GM18951 (cell line): ENCODE results near the gene PPM1N.

Source experiments
- POLR2A ChIP-seq: IDR thresholded peaks from 4 replicates; pipeline ENCODE4 v1.6.1; 2011; ENCODE audit warnings: mild to moderate bottlenecking; ENCODE audit not compliant: insufficient read length, insufficient read depth; ENCODE audit errors: extremely low read depth
- in situ Hi-C: fragments of 300-500 bp; cut with MboI; formaldehyde crosslinking; loops from one replicate; pipeline ENCODE4 v1.12.0; 2022; ENCODE audit warnings: low sequenced_read_pairs, mixed read lengths, inconsistent platforms; ENCODE audit not compliant: unreplicated experiment

The PPM1N gene

DNA sequence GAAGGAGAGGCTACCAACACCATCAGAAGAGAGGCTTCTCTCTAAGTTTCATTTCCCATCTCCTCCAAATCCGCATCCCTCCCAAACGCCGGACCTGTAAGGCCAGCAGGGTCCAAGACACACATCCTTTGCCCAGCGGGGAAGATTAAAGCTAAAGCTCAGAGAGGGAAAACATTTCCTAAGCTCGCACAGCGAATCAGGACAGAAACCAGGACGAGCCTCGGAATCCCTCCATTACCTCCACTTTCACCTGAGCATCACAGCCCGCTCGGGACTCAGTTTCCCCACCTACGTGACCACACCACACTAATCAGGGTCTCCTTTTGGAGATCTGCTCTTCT lies 31.2 kb upstream of the PPM1N start:
- in situ Hi-C loops: no loop called here
- no peak for TF ChIP-seq POLR2A

DNA sequence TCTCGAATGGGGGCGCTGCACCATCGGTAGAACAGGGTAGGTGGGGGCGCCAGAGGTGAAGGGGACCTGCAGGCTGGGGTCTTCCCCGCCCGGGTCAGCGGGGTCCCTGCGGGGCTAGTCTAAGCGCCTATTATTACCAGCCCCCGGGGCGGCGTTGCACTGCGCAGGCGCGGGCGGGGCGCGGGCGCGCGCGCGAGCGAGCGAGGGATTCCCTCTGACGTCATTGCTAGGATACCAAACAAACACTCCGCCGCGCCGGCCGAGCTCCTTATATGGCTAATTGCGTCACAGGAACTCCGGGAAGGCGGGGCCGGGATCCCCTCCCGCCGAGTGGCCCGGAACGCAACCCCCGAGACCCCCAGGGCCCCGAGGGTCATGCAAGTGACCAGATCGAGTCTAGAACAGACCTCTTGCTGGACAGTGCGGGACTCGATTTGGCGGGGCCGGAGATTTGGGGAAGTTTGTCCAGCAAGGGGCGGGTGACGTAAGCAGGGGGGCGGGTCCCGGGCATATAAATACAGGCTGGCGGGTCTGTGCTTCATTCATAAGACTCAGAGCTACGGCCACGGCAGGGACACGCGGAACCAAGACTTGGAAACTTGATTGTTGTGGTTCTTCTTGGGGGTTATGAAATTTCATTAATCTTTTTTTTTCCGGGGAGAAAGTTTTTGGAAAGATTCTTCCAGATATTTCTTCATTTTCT lies 30.6 kb upstream of the PPM1N start, which contains the start of gene FOSB:
TSS of gene FOSB (plus strand) at position 541 of the 703 bp plus-strand sequence. CDS start 591 bp downstream, outside the sequence.
- peak; percentile 43 for TF ChIP-seq POLR2A
- in situ Hi-C loops: no loop called here

DNA sequence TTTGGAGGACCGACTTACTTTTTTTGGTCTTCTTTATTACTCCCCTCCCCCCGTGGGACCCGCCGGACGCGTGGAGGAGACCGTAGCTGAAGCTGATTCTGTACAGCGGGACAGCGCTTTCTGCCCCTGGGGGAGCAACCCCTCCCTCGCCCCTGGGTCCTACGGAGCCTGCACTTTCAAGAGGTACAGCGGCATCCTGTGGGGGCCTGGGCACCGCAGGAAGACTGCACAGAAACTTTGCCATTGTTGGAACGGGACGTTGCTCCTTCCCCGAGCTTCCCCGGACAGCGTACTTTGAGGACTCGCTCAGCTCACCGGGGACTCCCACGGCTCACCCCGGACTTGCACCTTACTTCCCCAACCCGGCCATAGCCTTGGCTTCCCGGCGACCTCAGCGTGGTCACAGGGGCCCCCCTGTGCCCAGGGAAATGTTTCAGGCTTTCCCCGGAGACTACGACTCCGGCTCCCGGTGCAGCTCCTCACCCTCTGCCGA lies 30.0 kb upstream of the PPM1N start:
- in situ Hi-C loops: no loop called here
- TF ChIP-seq POLR2A: no peak

DNA sequence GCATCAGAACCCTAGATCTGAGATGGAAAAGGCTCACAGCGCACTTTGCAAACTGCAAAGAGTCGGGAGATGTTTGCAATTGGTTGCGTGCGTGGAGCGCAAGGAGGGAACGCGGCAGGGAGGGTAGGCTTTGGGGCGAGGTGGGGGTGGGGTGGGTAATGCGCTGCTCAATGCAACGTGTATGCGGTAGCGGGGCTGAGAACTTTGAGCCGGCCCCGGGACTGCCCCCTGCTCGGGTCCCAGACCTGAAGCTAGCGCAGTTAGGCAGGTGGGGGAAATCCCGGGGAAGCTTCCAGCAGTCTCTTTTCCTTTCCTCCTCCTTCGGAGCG lies 29.5 kb upstream of the PPM1N start:
- TF ChIP-seq POLR2A: no peak
- in situ Hi-C loops: no loop called here

DNA sequence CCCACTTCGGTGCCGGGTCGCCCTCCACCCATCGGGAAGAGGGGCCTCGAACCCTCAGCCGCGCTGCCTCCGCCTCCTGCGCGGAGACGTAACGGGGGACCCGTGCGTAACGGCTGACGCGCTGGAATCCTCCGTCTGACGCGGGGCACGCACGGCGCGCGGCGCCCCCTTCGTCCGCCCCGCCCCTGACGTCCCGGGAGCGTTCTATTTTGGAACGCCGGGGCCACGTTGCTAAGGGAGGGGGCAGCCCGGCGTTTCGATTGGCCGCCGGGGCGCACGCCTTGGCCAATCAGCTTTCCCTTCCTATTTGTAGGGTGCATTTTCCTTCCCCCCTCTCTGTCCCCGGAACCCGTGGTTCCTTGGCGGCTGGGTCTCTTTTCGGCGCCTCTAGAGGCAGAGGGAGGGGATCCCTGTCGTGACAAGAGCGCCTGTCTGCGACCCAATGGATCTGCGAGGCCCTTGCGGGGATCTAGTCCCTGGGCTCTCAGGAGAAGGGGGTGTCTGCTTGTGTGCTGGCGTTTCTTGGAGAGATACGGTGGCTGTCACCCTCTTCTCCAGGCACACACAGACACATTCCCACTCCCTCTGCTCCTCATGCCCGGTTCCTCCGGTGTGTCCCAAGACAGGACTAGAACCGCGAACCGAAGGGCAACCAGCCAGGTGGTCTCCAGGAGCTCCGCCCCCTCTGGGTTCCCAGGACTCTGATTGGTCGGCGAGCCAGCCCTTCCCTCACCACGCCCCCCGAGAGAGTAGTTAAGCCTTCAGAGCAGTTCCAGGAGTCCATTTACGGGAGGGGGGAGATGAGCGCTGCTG lies 28.9 kb upstream of the PPM1N start:
- in situ Hi-C loops: no loop called here
- TF ChIP-seq POLR2A: peak; percentile 58

DNA sequence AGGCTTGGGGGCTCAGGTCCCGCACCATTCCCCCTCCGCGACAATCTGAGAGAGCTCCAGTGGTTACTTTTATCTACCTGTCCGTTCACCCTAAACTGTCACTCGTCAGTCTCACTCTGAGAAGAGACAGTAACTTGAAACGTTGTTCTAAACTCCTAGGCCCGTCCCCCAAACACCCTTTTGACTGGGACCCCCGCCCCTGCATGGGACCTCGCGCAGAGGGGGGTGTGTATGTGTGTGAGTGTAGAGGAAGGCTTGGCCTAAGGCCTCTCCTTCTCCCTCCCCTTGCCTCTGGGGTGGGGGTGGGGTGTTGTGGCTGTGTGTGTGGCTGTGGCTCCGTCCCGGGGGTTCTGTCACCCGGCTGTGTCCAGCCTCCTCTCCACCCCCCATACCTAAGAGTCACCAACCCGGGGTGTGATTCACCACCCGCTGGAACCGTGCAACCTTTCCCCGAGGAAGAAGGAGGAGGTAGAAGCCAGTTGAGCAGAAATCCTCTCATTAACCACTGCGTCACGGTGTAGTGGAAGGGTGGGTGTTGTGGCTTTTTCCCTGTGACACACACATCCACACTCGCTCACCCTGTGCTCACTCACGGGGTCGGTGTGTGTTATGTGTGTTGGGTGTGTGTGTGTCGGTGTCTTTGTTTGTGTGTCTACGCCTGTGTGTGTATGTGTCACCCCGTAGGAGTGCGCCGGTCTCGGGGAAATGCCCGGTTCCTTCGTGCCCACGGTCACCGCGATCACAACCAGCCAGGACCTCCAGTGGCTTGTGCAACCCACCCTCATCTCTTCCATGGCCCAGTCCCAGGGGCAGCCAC lies 28.1 kb upstream of the PPM1N start:
- TF ChIP-seq POLR2A: no peak
- in situ Hi-C loops: no loop called here

DNA sequence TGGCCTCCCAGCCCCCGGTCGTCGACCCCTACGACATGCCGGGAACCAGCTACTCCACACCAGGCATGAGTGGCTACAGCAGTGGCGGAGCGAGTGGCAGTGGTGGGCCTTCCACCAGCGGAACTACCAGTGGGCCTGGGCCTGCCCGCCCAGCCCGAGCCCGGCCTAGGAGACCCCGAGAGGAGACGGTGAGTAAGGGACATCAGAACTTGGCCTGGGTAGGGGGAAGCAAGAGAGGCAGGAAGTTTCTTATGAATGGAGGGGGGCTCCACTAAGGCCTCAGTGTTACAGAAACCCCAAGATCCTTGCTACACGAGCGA lies 27.5 kb upstream of the PPM1N start:
- in situ Hi-C loops: no loop called here
- no peak for TF ChIP-seq POLR2A

DNA sequence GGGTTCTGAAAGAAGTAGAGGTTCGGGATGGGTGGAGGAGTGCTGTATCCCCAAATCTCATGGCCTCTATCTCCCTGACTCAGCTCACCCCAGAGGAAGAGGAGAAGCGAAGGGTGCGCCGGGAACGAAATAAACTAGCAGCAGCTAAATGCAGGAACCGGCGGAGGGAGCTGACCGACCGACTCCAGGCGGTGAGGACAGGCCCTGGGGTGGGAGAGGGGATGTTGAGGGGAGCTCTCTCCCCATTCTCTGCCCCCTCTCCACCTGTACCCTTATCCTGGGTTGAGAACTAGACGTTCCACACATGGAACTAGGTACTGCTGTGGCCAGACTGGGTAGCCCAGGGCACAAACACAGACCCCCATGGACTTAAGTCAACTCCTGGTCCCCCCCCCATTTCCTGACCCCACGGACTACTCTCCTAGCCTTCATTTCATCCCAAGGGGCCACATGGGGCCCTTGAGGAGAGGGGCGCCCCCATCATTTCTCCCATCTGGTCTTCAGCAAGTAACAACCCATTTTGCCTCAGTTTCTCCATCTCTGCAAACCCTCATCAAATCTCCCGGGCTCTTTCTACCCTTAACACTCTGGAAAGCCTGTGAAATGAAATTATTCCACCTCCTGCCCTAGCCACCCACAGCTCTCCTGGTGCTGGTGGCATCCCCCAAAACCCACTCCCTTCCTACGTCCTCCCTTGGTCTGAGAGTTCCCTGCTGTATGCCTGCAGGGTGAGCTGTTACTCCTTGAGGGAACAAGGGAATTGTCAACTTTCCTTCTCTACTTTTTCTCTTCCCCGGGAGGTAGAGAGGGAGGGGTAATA lies 26.9 kb upstream of the PPM1N start:
- TF ChIP-seq POLR2A: no peak
- in situ Hi-C loops: no loop called here

DNA sequence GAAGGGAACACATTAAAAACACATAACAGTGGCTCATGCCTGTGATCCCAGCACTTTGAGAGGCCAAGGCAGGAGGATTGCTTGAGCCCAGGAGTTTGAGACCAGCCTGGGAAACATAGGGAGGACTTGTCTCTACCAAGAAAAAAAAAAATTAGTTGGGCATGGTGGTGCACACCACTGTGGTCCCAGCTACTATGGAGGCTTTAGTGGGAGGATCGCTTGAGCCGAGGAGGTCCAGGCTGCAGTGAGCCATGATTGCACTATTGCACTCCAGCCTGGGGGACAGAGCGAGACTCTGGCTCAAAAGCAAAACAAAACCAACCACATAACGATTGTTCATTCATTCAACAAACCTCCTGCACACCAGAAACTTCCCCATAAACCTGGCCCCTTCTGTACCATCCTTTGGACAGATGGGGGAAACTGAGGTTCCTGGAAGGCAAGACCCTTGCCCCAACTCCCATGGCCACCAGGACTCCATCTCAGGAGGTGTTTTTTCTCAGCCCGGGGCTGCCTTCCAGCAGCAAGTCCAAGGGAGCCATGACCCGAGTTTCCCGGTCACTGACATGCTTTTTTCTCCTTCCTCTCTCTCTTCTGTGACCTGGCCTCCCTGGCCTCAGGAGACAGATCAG lies 26.2 kb upstream of the PPM1N start:
- TF ChIP-seq POLR2A: no peak
- in situ Hi-C loops: no loop called here

DNA sequence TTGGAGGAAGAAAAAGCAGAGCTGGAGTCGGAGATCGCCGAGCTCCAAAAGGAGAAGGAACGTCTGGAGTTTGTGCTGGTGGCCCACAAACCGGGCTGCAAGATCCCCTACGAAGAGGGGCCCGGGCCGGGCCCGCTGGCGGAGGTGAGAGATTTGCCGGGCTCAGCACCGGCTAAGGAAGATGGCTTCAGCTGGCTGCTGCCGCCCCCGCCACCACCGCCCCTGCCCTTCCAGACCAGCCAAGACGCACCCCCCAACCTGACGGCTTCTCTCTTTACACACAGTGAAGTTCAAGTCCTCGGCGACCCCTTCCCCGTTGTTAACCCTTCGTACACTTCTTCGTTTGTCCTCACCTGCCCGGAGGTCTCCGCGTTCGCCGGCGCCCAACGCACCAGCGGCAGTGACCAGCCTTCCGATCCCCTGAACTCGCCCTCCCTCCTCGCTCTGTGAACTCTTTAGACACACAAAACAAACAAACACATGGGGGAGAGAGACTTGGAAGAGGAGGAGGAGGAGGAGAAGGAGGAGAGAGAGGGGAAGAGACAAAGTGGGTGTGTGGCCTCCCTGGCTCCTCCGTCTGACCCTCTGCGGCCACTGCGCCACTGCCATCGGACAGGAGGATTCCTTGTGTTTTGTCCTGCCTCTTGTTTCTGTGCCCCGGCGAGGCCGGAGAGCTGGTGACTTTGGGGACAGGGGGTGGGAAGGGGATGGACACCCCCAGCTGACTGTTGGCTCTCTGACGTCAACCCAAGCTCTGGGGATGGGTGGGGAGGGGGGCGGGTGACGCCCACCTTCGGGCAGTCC lies 25.5 kb upstream of the PPM1N start:
- TF ChIP-seq POLR2A: no peak
- in situ Hi-C loops: no loop called here

DNA sequence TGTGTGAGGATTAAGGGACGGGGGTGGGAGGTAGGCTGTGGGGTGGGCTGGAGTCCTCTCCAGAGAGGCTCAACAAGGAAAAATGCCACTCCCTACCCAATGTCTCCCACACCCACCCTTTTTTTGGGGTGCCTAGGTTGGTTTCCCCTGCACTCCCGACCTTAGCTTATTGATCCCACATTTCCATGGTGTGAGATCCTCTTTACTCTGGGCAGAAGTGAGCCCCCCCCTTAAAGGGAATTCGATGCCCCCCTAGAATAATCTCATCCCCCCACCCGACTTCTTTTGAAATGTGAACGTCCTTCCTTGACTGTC lies 24.9 kb upstream of the PPM1N start:
- in situ Hi-C loops: no loop called here
- no peak for TF ChIP-seq POLR2A

DNA sequence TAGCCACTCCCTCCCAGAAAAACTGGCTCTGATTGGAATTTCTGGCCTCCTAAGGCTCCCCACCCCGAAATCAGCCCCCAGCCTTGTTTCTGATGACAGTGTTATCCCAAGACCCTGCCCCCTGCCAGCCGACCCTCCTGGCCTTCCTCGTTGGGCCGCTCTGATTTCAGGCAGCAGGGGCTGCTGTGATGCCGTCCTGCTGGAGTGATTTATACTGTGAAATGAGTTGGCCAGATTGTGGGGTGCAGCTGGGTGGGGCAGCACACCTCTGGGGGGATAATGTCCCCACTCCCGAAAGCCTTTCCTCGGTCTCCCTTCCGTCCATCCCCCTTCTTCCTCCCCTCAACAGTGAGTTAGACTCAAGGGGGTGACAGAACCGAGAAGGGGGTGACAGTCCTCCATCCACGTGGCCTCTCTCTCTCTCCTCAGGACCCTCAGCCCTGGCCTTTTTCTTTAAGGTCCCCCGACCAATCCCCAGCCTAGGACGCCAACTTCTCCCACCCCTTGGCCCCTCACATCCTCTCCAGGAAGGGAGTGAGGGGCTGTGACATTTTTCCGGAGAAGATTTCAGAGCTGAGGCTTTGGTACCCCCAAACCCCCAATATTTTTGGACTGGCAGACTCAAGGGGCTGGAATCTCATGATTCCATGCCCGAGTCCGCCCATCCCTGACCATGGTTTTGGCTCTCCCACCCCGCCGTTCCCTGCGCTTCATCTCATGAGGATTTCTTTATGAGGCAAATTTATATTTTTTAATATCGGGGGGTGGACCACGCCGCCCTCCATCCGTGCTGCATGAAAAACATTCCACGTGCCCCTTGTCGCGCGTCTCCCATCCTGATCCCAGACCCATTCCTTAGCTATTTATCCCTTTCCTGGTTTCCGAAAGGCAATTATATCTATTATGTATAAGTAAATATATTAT lies 24.3 kb upstream of the PPM1N start:
- TF ChIP-seq POLR2A: no peak
- in situ Hi-C loops: no loop called here
